NB4 (cell line): ENCODE measurements around the gene SYCP2L.
"Not testable (repeated sequence)": the region's sequence is repeated elsewhere in the genome, so short reads cannot be mapped to it uniquely, and the experiment has no call there.

Experiments used
- CTCF ChIP-seq: IDR thresholded peaks from one replicate; pipeline ENCODE4 v1.5.1; 2012; ENCODE audit warnings: low read depth, low read length
- MAX ChIP-seq: IDR thresholded peaks from 2 replicates; pipeline ENCODE4 v1.6.1; 2011; ENCODE audit warnings: low read depth, low read length
- MYC ChIP-seq: IDR thresholded peaks from 2 replicates; pipeline ENCODE4 v1.6.1; 2011; ENCODE audit warnings: low read depth, low read length
- POLR2A ChIP-seq: IDR thresholded peaks from 2 replicates; pipeline ENCODE4 v1.6.1; 2011; ENCODE audit warnings: mild to moderate bottlenecking; ENCODE audit not compliant: insufficient read length; ENCODE audit errors: extremely low read depth

- not testable (repeated sequence) for TF ChIP-seq POLR2A, CTCF, MAX, MYC
Observed at GRCh38 chr6:10886365-10886690, 524 bp upstream of the SYCP2L start.
